Activated CD8-positive, alpha-beta memory T cell treated with anti-CD3 and anti-CD28 coated beads, Interleukin-2, amount 50 U/mL, for 4 hours (primary cell): ENCODE data around the gene SLC28A2.
"Not testable (repeated sequence)": the region's sequence is repeated elsewhere in the genome, so short reads cannot be mapped to it uniquely, and the experiment has no call there.

Experiments
- DNase-seq: peaks from one replicate; pipeline ENCODE4 v3.0.0-alpha.2; 2020

Gene SLC28A2

GRCh38 chr15:45265506-45265905 is 13.5 kb downstream of the SLC28A2 start:
- DNase-seq = no peak

- no peak for DNase-seq
Observed at GRCh38 chr15:45268135-45268534, 16.1 kb downstream of the SLC28A2 start.

GRCh38 chr15:45274636-45275380 is 22.8 kb downstream of the SLC28A2 start:
- DNase-seq = no peak

- no peak for DNase-seq
Observed at GRCh38 chr15:45276831-45277230, 24.8 kb downstream of the SLC28A2 start.

GRCh38 chr15:45279024-45279698 is 27.1 kb downstream of the SLC28A2 start:
- DNase-seq = peak; percentile 97

- DNase-seq = no peak
Observed at GRCh38 chr15:45285413-45285812, 33.4 kb downstream of the SLC28A2 start.

GRCh38 chr15:45287390-45287956 is 35.4 kb downstream of the SLC28A2 start:
- DNase-seq = no peak

- DNase-seq = no peak
Observed at GRCh38 chr15:45288947-45289346, 36.9 kb downstream of the SLC28A2 start.

GRCh38 chr15:45291822-45292582 is 40.0 kb downstream of the SLC28A2 start:
- DNase-seq = no peak

GRCh38 chr15:45293326-45293725 is 41.3 kb downstream of the SLC28A2 start:
- DNase-seq = not testable (repeated sequence)

GRCh38 chr15:45298964-45299378 is 46.9 kb downstream of the SLC28A2 start:
- DNase-seq = not testable (repeated sequence)

- DNase-seq = no peak
Observed at GRCh38 chr15:45304711-45305110, 52.7 kb downstream of the SLC28A2 start.

GRCh38 chr15:45306105-45306504 is 54.1 kb downstream of the SLC28A2 start:
- no peak for DNase-seq

GRCh38 chr15:45307230-45307924 is 55.3 kb downstream of the SLC28A2 start:
- DNase-seq = no peak

GRCh38 chr15:45314117-45314516 is 62.1 kb downstream of the SLC28A2 start:
- not testable (repeated sequence) for DNase-seq

GRCh38 chr15:45314960-45315359 is 62.9 kb downstream of the SLC28A2 start:
- no peak for DNase-seq

GRCh38 chr15:45319472-45320214 is 67.6 kb downstream of the SLC28A2 start:
- DNase-seq = no peak

- no peak for DNase-seq
Observed at GRCh38 chr15:45320581-45321205, 68.7 kb downstream of the SLC28A2 start.

GRCh38 chr15:45326280-45326679 is 74.2 kb downstream of the SLC28A2 start:
- DNase-seq = no peak

GRCh38 chr15:45326741-45327140 is 74.7 kb downstream of the SLC28A2 start:
- no peak for DNase-seq
